ENCODE data around the gene GANC.
"Not testable (repeated sequence)": the region's sequence is repeated elsewhere in the genome, so short reads cannot be mapped to it uniquely, and the experiment has no call there.

GANC gene

GRCh38 chr15:42272939-42273899, at the start of gene GANC, which contains the start of gene TMEM87A:
Gene GANC (plus strand): TSS chr15:42273201. CDS start chr15:42274482, 1,281 bp downstream.
Gene TMEM87A (minus strand): TSS chr15:42273433. CDS start chr15:42273398, 35 bp downstream.
- DNase-seq, result peak; percentile 99

- DNase-seq, result no peak
These were observed 46.4 kb upstream of the GANC start for GRCh38 chr15:42226648-42227047.

- DNase-seq, result no peak
These were observed 45.0 kb upstream of the GANC start for GRCh38 chr15:42228036-42228435.

- not testable (repeated sequence) for DNase-seq
These were observed 44.0 kb upstream of the GANC start for GRCh38 chr15:42228981-42229380.

GRCh38 chr15:42231088-42231487, 41.9 kb upstream of the GANC start:
- DNase-seq, result no peak

- DNase-seq, result no peak
These were observed 40.4 kb upstream of the GANC start for GRCh38 chr15:42232606-42233005.

- no peak for DNase-seq
These were observed 39.9 kb upstream of the GANC start for GRCh38 chr15:42233107-42233506.

GRCh38 chr15:42239528-42240182, 33.3 kb upstream of the GANC start:
- DNase-seq, result peak; percentile 11

GRCh38 chr15:42240823-42241222, 32.2 kb upstream of the GANC start:
- no peak for DNase-seq

- DNase-seq, result no peak
These were observed 19.7 kb upstream of the GANC start for GRCh38 chr15:42253300-42253699.

- DNase-seq, result no peak
These were observed 8.2 kb upstream of the GANC start for GRCh38 chr15:42264795-42265194.

- DNase-seq, result no peak
These were observed 5.7 kb upstream of the GANC start for GRCh38 chr15:42267286-42267685.

- DNase-seq, result no peak
These were observed 2.5 kb upstream of the GANC start for GRCh38 chr15:42270551-42270950.

GRCh38 chr15:42270996-42271395, 2.0 kb upstream of the GANC start:
- DNase-seq, result no peak

GRCh38 chr15:42273900-42274701, 1.1 kb downstream of the GANC start:
- DNase-seq, result peak; percentile 58

GRCh38 chr15:42274702-42274989, 1.6 kb downstream of the GANC start:
- DNase-seq, result no peak

GRCh38 chr15:42275780-42276391, 2.9 kb downstream of the GANC start:
- DNase-seq, result no peak

- no peak for DNase-seq
These were observed 3.8 kb downstream of the GANC start for GRCh38 chr15:42276762-42277161.

- no peak for DNase-seq
These were observed 6.3 kb downstream of the GANC start for GRCh38 chr15:42279234-42279723.

GRCh38 chr15:42282344-42282743, 9.3 kb downstream of the GANC start:
- DNase-seq, result no peak

- DNase-seq, result no peak
These were observed 9.9 kb downstream of the GANC start for GRCh38 chr15:42282926-42283325.

- DNase-seq, result no peak
These were observed 10.7 kb downstream of the GANC start for GRCh38 chr15:42283671-42284070.

GRCh38 chr15:42284551-42284950, 11.6 kb downstream of the GANC start:
- DNase-seq, result no peak
